Left ventricle myocardium superior (tissue), 1 donor: ENCODE data around the gene CCL23. TPM values are rescaled to one million over a fixed set of nuclear protein-coding genes. Genes with fewer than 3 reads are reported as not detected.
"Not testable (repeated sequence)": the region's sequence is repeated elsewhere in the genome, so short reads cannot be mapped to it uniquely, and the experiment has no call there.

ENCODE experiments used
- ATAC-seq: fragments of 200-7000 bp; cut with Tn5 transposase; one replicate; pipeline ENCODE4 v1.9.1; 2020; ENCODE audit warnings: mild to moderate bottlenecking, moderate library complexity
- DNase-seq: peaks from one replicate; pipeline ENCODE4 v3.0.0-alpha.2; 2020
- intact Hi-C: fragments of 100-400 bp; cut with micrococcal nuclease; formaldehyde crosslinking; loops from one replicate; pipeline ENCODE4 v1.11.0; 2022
- long read RNA-seq: library from polyadenylated mRNA; unstranded; transcript quantifications from one replicate; pipeline ENCODE4 v2.0.0, GENCODE V29; 2021
- total RNA-seq: library from RNA; stranded (reverse); fragmentation: NEBNext Ultra II Directional; extraction: Animal tissue kit (Norgen Biotek cat#: 25700); gene quantifications from one replicate; pipeline ENCODE4 v1.2.1, GENCODE V29; 2021
- donor health status: DM: no; HTN: yes; CAD: no; lungs with severe emphysema.

CCL23 gene
- total RNA-seq: not detected
- long read RNA-seq: 0 reads

- ATAC-seq: peak; percentile 17
- DNase-seq: no peak
- intact Hi-C loops: no loop called here
Observed at GRCh38 chr17:36017799-36018198, at the start of gene CCL23. CCL23 (minus strand) TSS chr17:36017972; CDS start chr17:36017897, 75 bp downstream.

- intact Hi-C loops: no loop called here
- ATAC-seq: peak; percentile 33
Observed at GRCh38 chr17:36066365-36066985, 48.7 kb upstream of the CCL23 start.

GRCh38 chr17:36063786-36064541, 46.2 kb upstream of the CCL23 start, which contains the start of gene CCL18:
CCL18 (plus strand) TSS chr17:36064272; CDS start chr17:36064343, 71 bp downstream.
- intact Hi-C loops: no loop called here
- no peak for ATAC-seq
- DNase-seq: no peak

More at GRCh38 chr17:36066365-36066985, 48.7 kb upstream of the CCL23 start:
- DNase-seq: no peak

- ATAC-seq (no peak), DNase-seq (no peak)
- intact Hi-C loops: no loop called here
Observed at GRCh38 chr17:36060816-36061215, 43.0 kb upstream of the CCL23 start.

- ATAC-seq: no peak
- intact Hi-C loops: no loop called here
Observed at GRCh38 chr17:36059406-36059805, 41.6 kb upstream of the CCL23 start.

GRCh38 chr17:36057911-36058310, 40.1 kb upstream of the CCL23 start:
- DNase-seq: no peak
- no peak for ATAC-seq
- intact Hi-C loops: no loop called here

More at GRCh38 chr17:36059406-36059805, 41.6 kb upstream of the CCL23 start:
- no peak for DNase-seq

GRCh38 chr17:36055921-36056520, 38.2 kb upstream of the CCL23 start:
- intact Hi-C loops: no loop called here
- DNase-seq (no peak), ATAC-seq (no peak)

GRCh38 chr17:36055171-36055570, 37.4 kb upstream of the CCL23 start:
- intact Hi-C loops: no loop called here
- ATAC-seq (no peak), DNase-seq (no peak)

- ATAC-seq (no peak), DNase-seq (no peak)
- intact Hi-C loops: no loop called here
Observed at GRCh38 chr17:36049643-36050042, 31.9 kb upstream of the CCL23 start.

GRCh38 chr17:36048066-36048465, 30.3 kb upstream of the CCL23 start:
- intact Hi-C loops: no loop called here
- ATAC-seq (no peak), DNase-seq (no peak)

GRCh38 chr17:36036235-36036634, 18.5 kb upstream of the CCL23 start:
- no peak for ATAC-seq
- intact Hi-C loops: no loop called here
- DNase-seq: no peak

GRCh38 chr17:36034127-36034526, 16.4 kb upstream of the CCL23 start:
- intact Hi-C loops: no loop called here
- ATAC-seq (no peak), DNase-seq (no peak)

- ATAC-seq (no peak), DNase-seq (no peak)
- intact Hi-C loops: no loop called here
Observed at GRCh38 chr17:36030956-36031355, 13.2 kb upstream of the CCL23 start.

GRCh38 chr17:36027761-36028160, 10.0 kb upstream of the CCL23 start:
- DNase-seq (no peak), ATAC-seq (no peak)
- intact Hi-C loops: no loop called here

- no peak for ATAC-seq
- no peak for DNase-seq
- intact Hi-C loops: no loop called here
Observed at GRCh38 chr17:36024106-36024869, 6.5 kb upstream of the CCL23 start.

GRCh38 chr17:36019423-36019822, 1.7 kb upstream of the CCL23 start:
- DNase-seq (no peak), ATAC-seq (no peak)
- intact Hi-C loops: no loop called here

- DNase-seq (no peak), ATAC-seq (no peak)
- intact Hi-C loops: no loop called here
Observed at GRCh38 chr17:36016555-36016954, 1.2 kb downstream of the CCL23 start.

GRCh38 chr17:36015895-36016294, 1.9 kb downstream of the CCL23 start:
- DNase-seq, intact Hi-C loops, ATAC-seq: not testable (repeated sequence)

- intact Hi-C loops: no loop called here
- ATAC-seq: no peak
- DNase-seq: no peak
Observed at GRCh38 chr17:36014946-36015345, 2.8 kb downstream of the CCL23 start.

- ATAC-seq (no peak), DNase-seq (no peak)
- intact Hi-C loops: no loop called here
Observed at GRCh38 chr17:36011201-36011600, 6.6 kb downstream of the CCL23 start.
